Caco-2 (cell line): Measurements from ENCODE around the gene HIPK2. TPM values are rescaled to one million over a fixed set of nuclear protein-coding genes. Genes with fewer than 3 reads are reported as not detected.

ENCODE experiments used
- BruUV-seq: library from RNA; stranded (reverse); fragments of 400-500 nt; replicated peaks from 2 replicates; lab custom pipeline; 2021; lab: Mats Ljungman, UMichigan
- CTCF ChIA-PET: fragments of 300-600 bp; sonication (Branson Sonifier 250); formaldehyde crosslinking; loops from one replicate; lab custom pipeline; 2022; ENCODE audit warnings: antibody characterized with exemption; lab: Charles Lee
- POLR2A ChIA-PET: fragments of 300-600 bp; sonication (Branson Sonifier 250); formaldehyde crosslinking; loops from one replicate; lab custom pipeline; 2022; ENCODE audit warnings: antibody characterized with exemption; lab: Charles Lee
- DNase-seq, 2 experiments: peaks; one replicate each; pipeline versions ENCODE4 v3.0.0 to v3.0.0-alpha.2; 2020 to 2022
- H3K27me3 ChIP-seq: replicated peaks from 2 replicates; pipeline ENCODE4 v1.6.0; 2011; ENCODE audit warnings: low read length; ENCODE audit not compliant: control insufficient read depth, insufficient read depth
- H3K36me3 ChIP-seq: 2 replicates; pipeline ENCODE4 v1.5.1; 2011; ENCODE audit warnings: low read length; ENCODE audit not compliant: control insufficient read depth, insufficient read depth
- H3K4me1 ChIP-seq: fragments of 250-450 bp; sonication (Bioruptor Pico); 2 replicates; pipeline ENCODE4 v1.5.1; 2020; ENCODE audit warnings: mild to moderate bottlenecking
- H3K4me3 ChIP-seq: 2 replicates; pipeline ENCODE4 v1.5.1; 2011; ENCODE audit warnings: low read depth, mild to moderate bottlenecking, control low read depth, low read length
- H3K9me3 ChIP-seq: fragments of 250-450 bp; sonication (Bioruptor Pico); 2 replicates; pipeline ENCODE4 v1.5.1; 2020; ENCODE audit warnings: mild to moderate bottlenecking, moderate library complexity
- H3K27ac Mint-ChIP-seq: one replicate; pipeline ENCODE4 v1.8.0; 2022; ENCODE audit warnings: mixed read lengths; ENCODE audit not compliant: unreplicated experiment
- H3K27me3 Mint-ChIP-seq: one replicate; pipeline ENCODE4 v1.8.0; 2022; ENCODE audit warnings: mixed read lengths; ENCODE audit not compliant: insufficient read depth, unreplicated experiment
- H3K36me3 Mint-ChIP-seq: one replicate; pipeline ENCODE4 v1.8.0; 2022; ENCODE audit warnings: mild to moderate bottlenecking, mixed read lengths; ENCODE audit not compliant: insufficient read depth, unreplicated experiment
- H3K4me1 Mint-ChIP-seq: one replicate; pipeline ENCODE4 v1.8.0; 2022; ENCODE audit warnings: low read depth, mixed read lengths; ENCODE audit not compliant: unreplicated experiment
- H3K4me3 Mint-ChIP-seq: one replicate; pipeline ENCODE4 v1.8.0; 2022; ENCODE audit warnings: mild to moderate bottlenecking, moderate library complexity, mixed read lengths; ENCODE audit not compliant: unreplicated experiment
- H3K9me3 Mint-ChIP-seq: one replicate; pipeline ENCODE4 v1.8.0; 2022; ENCODE audit warnings: mixed read lengths; ENCODE audit not compliant: unreplicated experiment
- intact Hi-C: fragments of 100-400 bp; cut with micrococcal nuclease; formaldehyde crosslinking; loops from one replicate; pipeline ENCODE4 v1.10.0; 2022; ENCODE audit not compliant: unreplicated experiment
- total RNA-seq: library from RNA; stranded (reverse); gene quantifications from 2 replicates; pipeline ENCODE4 v1.2.3, GENCODE V29; 2022
- TF ChIP-seq, protein P1 (sequence below), 2 experiments: fragments of 200-600 bp in 1 of 2; IDR thresholded peaks; 1 replicate in 1 of 2; 2 replicates in 1 of 2; pipeline versions ENCODE4 v1.5.1 to v1.8.0; 2011 to 2022; ENCODE audit warnings: antibody characterized with exemption in 1 of 2, control low read depth in 1 of 2, inconsistent platforms in 1 of 2, low read depth in 1 of 2, low read length in 1 of 2, mild to moderate bottlenecking in 1 of 2, moderate library complexity in 1 of 2; ENCODE audit not compliant: insufficient read depth in 1 of 2, severe bottlenecking in 1 of 2, unreplicated experiment in 1 of 2

Gene HIPK2
- total RNA-seq, 1 experiment from 2014 or later = 42.8 TPM

DNA sequence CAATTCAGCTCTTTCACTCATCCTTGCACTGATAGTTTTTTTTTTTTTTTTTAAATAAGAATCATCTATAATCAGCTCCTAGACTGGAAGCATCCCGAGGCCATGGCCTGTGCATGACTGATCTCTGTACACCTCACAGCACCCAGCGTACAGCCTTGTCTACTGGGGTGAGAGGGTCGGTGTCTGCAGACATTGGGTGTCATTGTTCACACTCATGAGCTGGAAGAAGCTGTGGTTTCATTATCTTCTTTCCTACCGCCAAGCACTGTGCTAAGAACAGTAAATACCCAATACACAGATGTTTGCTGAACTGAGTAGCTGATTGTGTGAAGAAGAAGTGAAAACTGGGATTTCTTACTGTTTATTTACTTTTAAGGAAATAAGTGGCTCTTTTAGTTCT is 130.7 kb downstream of the HIPK2 start:
- intact Hi-C loops = loop anchor here (2.0 to 10.0 kb wide), 2 partner anchors 98 to 130 kb away; partner anchors contain the start of gene HIPK2
- no peak for DNase-seq
- Histone ChIP-seq H3K4me3 (no peak overlapping the region), H3K36me3 (no peaks in the 10 kb centered on the region), H3K27me3 (no peaks in the 10 kb centered on the region), H3K9me3 (no peaks in the 10 kb centered on the region), H3K4me1 (peaks cover 23% of the 10 kb centered on the region; the same call in 1 of the 2 replicates)
- CTCF ChIA-PET = interaction anchor here (0.5 to 1.2 kb wide), 3 partner anchors 28 to 152 kb away, joined by 3 to 4 read pairs (median 4); no protein-coding TSS in a partner anchor
- H3K9me3 Mint-ChIP-seq = no peaks in the 10 kb centered on the region
- peaks cover 53% of the 10 kb centered on the region for H3K4me1 Mint-ChIP-seq
- TF ChIP-seq, protein P1, sequence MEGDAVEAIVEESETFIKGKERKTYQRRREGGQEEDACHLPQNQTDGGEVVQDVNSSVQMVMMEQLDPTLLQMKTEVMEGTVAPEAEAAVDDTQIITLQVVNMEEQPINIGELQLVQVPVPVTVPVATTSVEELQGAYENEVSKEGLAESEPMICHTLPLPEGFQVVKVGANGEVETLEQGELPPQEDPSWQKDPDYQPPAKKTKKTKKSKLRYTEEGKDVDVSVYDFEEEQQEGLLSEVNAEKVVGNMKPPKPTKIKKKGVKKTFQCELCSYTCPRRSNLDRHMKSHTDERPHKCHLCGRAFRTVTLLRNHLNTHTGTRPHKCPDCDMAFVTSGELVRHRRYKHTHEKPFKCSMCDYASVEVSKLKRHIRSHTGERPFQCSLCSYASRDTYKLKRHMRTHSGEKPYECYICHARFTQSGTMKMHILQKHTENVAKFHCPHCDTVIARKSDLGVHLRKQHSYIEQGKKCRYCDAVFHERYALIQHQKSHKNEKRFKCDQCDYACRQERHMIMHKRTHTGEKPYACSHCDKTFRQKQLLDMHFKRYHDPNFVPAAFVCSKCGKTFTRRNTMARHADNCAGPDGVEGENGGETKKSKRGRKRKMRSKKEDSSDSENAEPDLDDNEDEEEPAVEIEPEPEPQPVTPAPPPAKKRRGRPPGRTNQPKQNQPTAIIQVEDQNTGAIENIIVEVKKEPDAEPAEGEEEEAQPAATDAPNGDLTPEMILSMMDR (IDR thresholded peaks at IDR 0.05; ENCODE audit: insufficient read depth in 1 of 2, low read depth in 1 of 2, low read length in 1 of 2, severe bottlenecking in 1 of 2, unreplicated experiment in 1 of 2) = no peak
- no peaks in the 10 kb centered on the region for H3K27me3 Mint-ChIP-seq
- H3K4me3 Mint-ChIP-seq = no peak overlapping the region
- peaks cover 4% of the 10 kb centered on the region for H3K36me3 Mint-ChIP-seq
- no TSS peak for BruUV-seq
- peak overlapping the region; percentile 64 for H3K27ac Mint-ChIP-seq
- POLR2A ChIA-PET = interaction anchor here (0.6 kb wide), 1 partner anchor 34 kb away, joined by 3 read pairs; no protein-coding TSS in a partner anchor

GRCh38 chr7:139646566-139646965 is 131.2 kb downstream of the HIPK2 start:
- peaks cover 4% of the 10 kb centered on the region for H3K36me3 Mint-ChIP-seq
- ChIA-PET CTCF (interaction anchor here (0.5 to 2.0 kb wide), 12 partner anchors 14 to 356 kb away, joined by 3 to 11 read pairs (median 4); no protein-coding TSS in a partner anchor), POLR2A (no interaction called here)
- TF ChIP-seq, protein P1 (IDR thresholded peaks at IDR 0.05; ENCODE audit: insufficient read depth in 1 of 2, low read depth in 1 of 2, low read length in 1 of 2, severe bottlenecking in 1 of 2, unreplicated experiment in 1 of 2) = no peak
- Histone ChIP-seq H3K4me3 (no peak overlapping the region), H3K27me3 (no peaks in the 10 kb centered on the region), H3K9me3 (no peaks in the 10 kb centered on the region), H3K4me1 (peaks cover 26% of the 10 kb centered on the region; the same call in 1 of the 2 replicates), H3K36me3 (no peaks in the 10 kb centered on the region)
- H3K4me1 Mint-ChIP-seq = peaks cover 58% of the 10 kb centered on the region
- no peak for DNase-seq
- no peaks in the 10 kb centered on the region for H3K27me3 Mint-ChIP-seq
- no peak overlapping the region for H3K4me3 Mint-ChIP-seq
- BruUV-seq = no TSS peak
- H3K27ac Mint-ChIP-seq = peak overlapping the region; percentile 64
- intact Hi-C loops = loop anchor here (1.0 to 10.0 kb wide), 5 partner anchors 37 to 356 kb away; partner anchors contain the start of gene HIPK2
- no peaks in the 10 kb centered on the region for H3K9me3 Mint-ChIP-seq

- H3K36me3 Mint-ChIP-seq = peaks cover 4% of the 10 kb centered on the region
- no peaks in the 10 kb centered on the region for H3K27me3 Mint-ChIP-seq
- no peaks in the 10 kb centered on the region for H3K36me3 ChIP-seq
- H3K9me3 ChIP-seq = no peaks in the 10 kb centered on the region
- no peak overlapping the region for H3K4me3 Mint-ChIP-seq
- no peaks in the 10 kb centered on the region for H3K9me3 Mint-ChIP-seq
- H3K4me1 Mint-ChIP-seq = peaks cover 61% of the 10 kb centered on the region
- H3K4me1 ChIP-seq = peaks cover 26% of the 10 kb centered on the region; the same call in 1 of the 2 replicates
- POLR2A ChIA-PET = interaction anchor here (0.6 kb wide), 1 partner anchor 42 kb away, joined by 3 read pairs; no protein-coding TSS in a partner anchor
- H3K4me3 ChIP-seq = no peak overlapping the region
- no peaks in the 10 kb centered on the region for H3K27me3 ChIP-seq
- no TSS peak for BruUV-seq
- peak; percentile 83 to 88 for DNase-seq
- TF ChIP-seq, protein P1 (IDR thresholded peaks at IDR 0.05; ENCODE audit: insufficient read depth in 1 of 2, low read depth in 1 of 2, low read length in 1 of 2, severe bottlenecking in 1 of 2, unreplicated experiment in 1 of 2) = peak; percentile 80 to 90
- CTCF ChIA-PET = interaction anchor here (0.6 to 2.0 kb wide), 17 partner anchors 8 to 360 kb away, joined by 3 to 11 read pairs (median 4); no protein-coding TSS in a partner anchor
- peak overlapping the region; percentile 64 for H3K27ac Mint-ChIP-seq
- intact Hi-C loops = loop anchor here (1.0 to 10.0 kb wide), 5 partner anchors 37 to 356 kb away; partner anchors contain the start of gene HIPK2
These were observed 131.9 kb downstream of the HIPK2 start for GRCh38 chr7:139645572-139646523.
